Endodermal cell (in vitro differentiated cells): ENCODE measurements around the gene MALT1. TPM values are rescaled to one million over a fixed set of nuclear protein-coding genes. Genes with fewer than 3 reads are reported as not detected.

Experiments
- DNase-seq: peaks from one replicate; pipeline ENCODE4 v3.0.0-alpha.2; 2017
- H3K27ac ChIP-seq: 2 replicates; pipeline ENCODE4 v1.5.1; 2013; ENCODE audit warnings: mild to moderate bottlenecking, low read depth, low read length, moderate library complexity
- H3K27me3 ChIP-seq: 2 replicates; pipeline ENCODE4 v1.6.1; 2013; ENCODE audit warnings: mild to moderate bottlenecking, low read length, moderate library complexity; ENCODE audit not compliant: insufficient read depth, control insufficient read depth, poor library complexity, severe bottlenecking
- H3K36me3 ChIP-seq: 2 replicates; pipeline ENCODE4 v1.7.0; 2013; ENCODE audit warnings: mild to moderate bottlenecking, low read length, moderate library complexity; ENCODE audit not compliant: control insufficient read depth, insufficient read depth
- H3K4me1 ChIP-seq: one replicate; pipeline ENCODE4 v1.7.0; 2013; ENCODE audit warnings: low read length; ENCODE audit not compliant: control insufficient read depth, insufficient read depth
- H3K4me3 ChIP-seq: 2 replicates; pipeline ENCODE4 v1.5.1; 2013; ENCODE audit warnings: mild to moderate bottlenecking, low read length, moderate library complexity
- H3K9ac ChIP-seq: 2 replicates; pipeline ENCODE4 v1.6.1; 2013; ENCODE audit warnings: mild to moderate bottlenecking, low read length, moderate library complexity; ENCODE audit not compliant: poor library complexity, severe bottlenecking; ENCODE audit errors: extremely low read depth
- H3K9me3 ChIP-seq: 2 replicates; pipeline ENCODE4 v1.6.1; 2013; ENCODE audit warnings: mild to moderate bottlenecking, low read length, moderate library complexity; ENCODE audit not compliant: control insufficient read depth
- H3K27ac Mint-ChIP-seq: 2 replicates; pipeline ENCODE4 v1.8.0; 2020; ENCODE audit warnings: mixed read lengths
- H3K27me3 Mint-ChIP-seq: 2 replicates; pipeline ENCODE4 v1.8.0; 2021; ENCODE audit warnings: mild to moderate bottlenecking, mixed read lengths; ENCODE audit not compliant: insufficient read depth
- H3K36me3 Mint-ChIP-seq: 2 replicates; pipeline ENCODE4 v1.8.0; 2020; ENCODE audit warnings: low read depth, mixed read lengths
- H3K4me1 Mint-ChIP-seq: 2 replicates; pipeline ENCODE4 v1.8.0; 2020; ENCODE audit warnings: mixed read lengths
- H3K4me3 Mint-ChIP-seq: 2 replicates; pipeline ENCODE4 v1.8.0; 2020; ENCODE audit warnings: mild to moderate bottlenecking, moderate library complexity, mixed read lengths
- H3K9me3 Mint-ChIP-seq: 2 replicates; pipeline ENCODE4 v1.8.0; 2020; ENCODE audit warnings: mild to moderate bottlenecking, mixed read lengths
- WGBS, 2 experiments: methylation state at CpG; one replicate each; pipeline versions ENCODE4 v1.1.5 to v1.1.7; 2013; ENCODE audit warnings: missing lambda C conversion rate in 2 of 2, mixed read lengths in 1 of 2; ENCODE audit not compliant: insufficient coverage in 1 of 2, insufficient read length in 1 of 2; 5-methylcytosine and 5-hydroxymethylcytosine counted together
- total RNA-seq, 2 donors: library from RNA; stranded (reverse); fragmentation: NEBNext Ultra II Directional in 1 of 2; extraction: Animal tissue kit (Norgen Biotek cat#: 25700) in 1 of 2; gene quantifications; 2 replicates in 1 of 2; 3 replicates in 1 of 2; pipeline ENCODE4 v1.2.1, GENCODE V29; 2021
- TF ChIP-seq, protein P1 (sequence below): fragments of 200-600 bp; sonication (generic); conservative IDR thresholded peaks from 2 replicates; pipeline ENCODE4 v1.5.0; 2021; ENCODE audit warnings: antibody characterized with exemption, mild to moderate bottlenecking

The MALT1 gene
- total RNA-seq, 2 donors from 2014 or later: 14.0 to 22.1 TPM

DNA sequence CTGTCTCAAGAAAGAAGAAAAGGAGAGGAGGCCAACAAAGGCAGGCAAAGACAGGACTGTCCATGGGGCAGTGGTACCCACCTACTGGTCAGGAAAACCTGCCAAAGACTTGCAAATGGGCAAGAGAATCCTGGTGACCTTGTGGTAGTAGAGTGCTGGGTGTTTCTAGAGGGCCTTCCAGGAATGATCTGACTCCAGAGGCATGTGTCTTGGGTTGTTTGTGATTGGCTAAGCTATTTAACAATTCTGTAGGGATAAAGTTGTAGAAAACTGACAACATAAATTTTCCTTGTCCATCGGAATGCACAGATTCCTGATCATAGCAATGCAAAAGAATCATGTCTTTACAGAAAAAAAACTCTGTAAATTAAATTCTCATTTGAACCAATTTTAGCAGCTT, 125.0 kb downstream of the MALT1 start:
- no peak overlapping the region for H3K4me3 Mint-ChIP-seq

DNA sequence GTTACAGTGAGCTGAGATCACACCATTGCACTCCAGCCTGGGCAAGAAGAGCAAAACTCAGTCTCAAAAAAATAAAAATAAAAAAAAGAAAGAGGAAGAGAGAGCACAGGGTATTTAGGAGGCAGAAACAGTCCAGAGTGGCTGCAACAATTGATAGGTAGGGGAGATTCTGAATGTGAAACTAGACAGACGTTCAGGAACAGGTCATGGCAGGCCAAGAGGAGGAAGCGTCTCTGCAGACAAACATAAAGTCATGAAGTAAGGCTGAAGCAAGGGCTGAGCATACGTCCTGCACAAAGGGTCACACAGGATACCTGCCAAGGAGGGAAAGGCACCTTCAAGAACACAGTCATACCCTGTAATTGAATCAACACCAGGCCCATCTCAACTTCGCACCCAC, 129.3 kb downstream of the MALT1 start:
- Histone ChIP-seq H3K9me3 (no peaks in the 10 kb centered on the region), H3K9ac (no peak overlapping the region), H3K4me1 (no peaks in the 10 kb centered on the region), H3K27me3 (no peaks in the 10 kb centered on the region), H3K4me3 (no peak overlapping the region), H3K27ac (no peak overlapping the region), H3K36me3 (no peaks in the 10 kb centered on the region)
- Mint-ChIP-seq H3K4me1 (peaks cover 5% of the 10 kb centered on the region), H3K9me3 (peaks cover 14% of the 10 kb centered on the region), H3K27me3 (peaks cover 1% of the 10 kb centered on the region), H3K4me3 (no peak overlapping the region), H3K36me3 (no peaks in the 10 kb centered on the region), H3K27ac (no peak overlapping the region)
- TF ChIP-seq, protein P1, sequence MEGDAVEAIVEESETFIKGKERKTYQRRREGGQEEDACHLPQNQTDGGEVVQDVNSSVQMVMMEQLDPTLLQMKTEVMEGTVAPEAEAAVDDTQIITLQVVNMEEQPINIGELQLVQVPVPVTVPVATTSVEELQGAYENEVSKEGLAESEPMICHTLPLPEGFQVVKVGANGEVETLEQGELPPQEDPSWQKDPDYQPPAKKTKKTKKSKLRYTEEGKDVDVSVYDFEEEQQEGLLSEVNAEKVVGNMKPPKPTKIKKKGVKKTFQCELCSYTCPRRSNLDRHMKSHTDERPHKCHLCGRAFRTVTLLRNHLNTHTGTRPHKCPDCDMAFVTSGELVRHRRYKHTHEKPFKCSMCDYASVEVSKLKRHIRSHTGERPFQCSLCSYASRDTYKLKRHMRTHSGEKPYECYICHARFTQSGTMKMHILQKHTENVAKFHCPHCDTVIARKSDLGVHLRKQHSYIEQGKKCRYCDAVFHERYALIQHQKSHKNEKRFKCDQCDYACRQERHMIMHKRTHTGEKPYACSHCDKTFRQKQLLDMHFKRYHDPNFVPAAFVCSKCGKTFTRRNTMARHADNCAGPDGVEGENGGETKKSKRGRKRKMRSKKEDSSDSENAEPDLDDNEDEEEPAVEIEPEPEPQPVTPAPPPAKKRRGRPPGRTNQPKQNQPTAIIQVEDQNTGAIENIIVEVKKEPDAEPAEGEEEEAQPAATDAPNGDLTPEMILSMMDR: no peak
- 90 to 96% methylated on average over 3 to 4 of the region's 4 CpGs for WGBS, 2 experiments
- no peak for DNase-seq

More for the DNA sequence above, 125.0 kb downstream of the MALT1 start:
- Mint-ChIP-seq H3K36me3 (no peaks in the 10 kb centered on the region), H3K27me3 (peaks cover 1% of the 10 kb centered on the region), H3K4me1 (no peaks in the 10 kb centered on the region), H3K27ac (no peak overlapping the region), H3K9me3 (peaks cover 3% of the 10 kb centered on the region)
- Histone ChIP-seq H3K4me1 (no peaks in the 10 kb centered on the region), H3K9ac (no peak overlapping the region), H3K27ac (no peak overlapping the region), H3K27me3 (no peaks in the 10 kb centered on the region), H3K4me3 (no peak overlapping the region), H3K36me3 (no peaks in the 10 kb centered on the region), H3K9me3 (no peaks in the 10 kb centered on the region)
- TF ChIP-seq, protein P1: no peak
- WGBS, 2 experiments: 90 to 100% methylated on average over 1 of the region's 1 CpG
- DNase-seq: no peak

DNA sequence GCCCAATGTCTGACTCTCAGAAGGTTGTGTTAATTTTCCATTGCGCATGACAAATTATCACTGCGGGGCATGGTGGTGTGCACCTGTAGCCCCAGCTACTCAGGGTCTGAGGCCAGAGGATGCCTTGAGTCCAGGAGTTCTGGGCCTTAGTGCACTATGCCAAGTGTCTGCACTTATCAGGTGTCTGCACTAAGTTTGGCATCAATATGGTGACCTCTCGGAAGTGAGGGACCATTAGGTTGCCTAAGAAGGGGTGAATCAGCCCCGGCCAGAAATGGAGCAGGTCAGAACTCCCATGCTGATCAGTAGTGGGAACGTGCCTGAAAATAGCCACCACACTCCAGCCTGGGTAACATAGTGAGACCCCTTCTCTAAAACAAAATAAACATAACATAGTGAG, 131.7 kb downstream of the MALT1 start:
- Mint-ChIP-seq H3K27ac (no peak overlapping the region), H3K4me3 (no peak overlapping the region), H3K36me3 (no peaks in the 10 kb centered on the region), H3K27me3 (peaks cover 1% of the 10 kb centered on the region), H3K4me1 (peaks cover 15% of the 10 kb centered on the region), H3K9me3 (peaks cover 14% of the 10 kb centered on the region)
- H3K4me3 ChIP-seq: no peak overlapping the region
- no peaks in the 10 kb centered on the region for H3K9me3 ChIP-seq
- no peak overlapping the region for H3K27ac ChIP-seq
- no peaks in the 10 kb centered on the region for H3K27me3 ChIP-seq
- H3K9ac ChIP-seq: no peak overlapping the region
- WGBS, 2 experiments: 77 to 78% methylated on average over 3 to 5 of the region's 5 CpGs
- DNase-seq: no peak
- TF ChIP-seq, protein P1: no peak
- no peaks in the 10 kb centered on the region for H3K36me3 ChIP-seq
- no peaks in the 10 kb centered on the region for H3K4me1 ChIP-seq
